Calu3 (cell line): ENCODE results near the gene IRAK2. TPM values are rescaled to one million over a fixed set of nuclear protein-coding genes. Genes with fewer than 3 reads are reported as not detected.

Experiments
- BruUV-seq: library from RNA; stranded (reverse); fragments of 400-500 nt; replicated peaks from 2 replicates; lab custom pipeline; 2021; lab: Mats Ljungman, UMichigan
- CTCF ChIA-PET: fragments of 300-600 bp; sonication (Branson Sonifier 250); formaldehyde crosslinking; loops from one replicate; lab custom pipeline; 2022; ENCODE audit warnings: antibody characterized with exemption; lab: Charles Lee
- DNase-seq: peaks from one replicate; pipeline ENCODE4 v3.0.0; 2022
- H3K27ac Mint-ChIP-seq: one replicate; pipeline ENCODE4 v1.8.0; 2022; ENCODE audit warnings: mixed read lengths; ENCODE audit not compliant: unreplicated experiment
- H3K27me3 Mint-ChIP-seq: one replicate; pipeline ENCODE4 v1.8.0; 2022; ENCODE audit warnings: mixed read lengths; ENCODE audit not compliant: unreplicated experiment
- H3K36me3 Mint-ChIP-seq: one replicate; pipeline ENCODE4 v1.8.0; 2022; ENCODE audit warnings: mild to moderate bottlenecking, moderate library complexity, mixed read lengths; ENCODE audit not compliant: insufficient read depth, unreplicated experiment
- H3K4me1 Mint-ChIP-seq: one replicate; pipeline ENCODE4 v1.8.0; 2022; ENCODE audit warnings: mild to moderate bottlenecking, low read depth, mixed read lengths; ENCODE audit not compliant: unreplicated experiment
- H3K4me3 Mint-ChIP-seq: one replicate; pipeline ENCODE4 v1.8.0; 2022; ENCODE audit warnings: mild to moderate bottlenecking, low read depth, moderate library complexity, mixed read lengths; ENCODE audit not compliant: unreplicated experiment
- H3K9me3 Mint-ChIP-seq: one replicate; pipeline ENCODE4 v1.8.0; 2022; ENCODE audit warnings: low read depth, mixed read lengths; ENCODE audit not compliant: unreplicated experiment
- CTCF ChIP-seq: fragments of 200-600 bp; IDR thresholded peaks from one replicate; pipeline ENCODE4 v1.8.0; 2022; ENCODE audit warnings: antibody characterized with exemption; ENCODE audit not compliant: unreplicated experiment
- intact Hi-C: fragments of 100-400 bp; cut with micrococcal nuclease; formaldehyde crosslinking; loops from one replicate; pipeline ENCODE4 v1.10.0; 2022; ENCODE audit not compliant: unreplicated experiment
- total RNA-seq: library from RNA; stranded (reverse); gene quantifications from 2 replicates; pipeline ENCODE4 v1.2.3, GENCODE V29; 2022

The IRAK2 gene
- total RNA-seq, 1 experiment from 2014 or later = 31.6 TPM

- intact Hi-C loops = no loop called here
- no TSS peak for BruUV-seq
- H3K27me3 Mint-ChIP-seq = no peaks in the 10 kb centered on the region
Measured at GRCh38 chr3:10198226-10198625, 33.5 kb downstream of the IRAK2 start.

GRCh38 chr3:10198761-10199649 lies 34.3 kb downstream of the IRAK2 start:
- no peaks in the 10 kb centered on the region for H3K27me3 Mint-ChIP-seq
- H3K27ac Mint-ChIP-seq = peak overlapping the region; percentile 64
- DNase-seq = peak; percentile 82
- no peaks in the 10 kb centered on the region for H3K9me3 Mint-ChIP-seq
- CTCF ChIA-PET = interaction anchor here (0.6 kb wide), 1 partner anchor 14 kb away, joined by 4 read pairs; no protein-coding TSS in a partner anchor
- H3K36me3 Mint-ChIP-seq = peaks cover 65% of the 10 kb centered on the region
- intact Hi-C loops = no loop called here
- H3K4me1 Mint-ChIP-seq = peaks cover 61% of the 10 kb centered on the region
- peak overlapping the region; percentile 1 for H3K4me3 Mint-ChIP-seq
- TSS peak; percentile 95 for BruUV-seq
- TF ChIP-seq CTCF = no peak

More at GRCh38 chr3:10198226-10198625, 33.5 kb downstream of the IRAK2 start:
- TF ChIP-seq CTCF = no peak
- Mint-ChIP-seq H3K9me3 (no peaks in the 10 kb centered on the region), H3K4me3 (no peak overlapping the region), H3K36me3 (peaks cover 65% of the 10 kb centered on the region), H3K27ac (peak overlapping the region; percentile 64), H3K4me1 (peaks cover 60% of the 10 kb centered on the region)
- CTCF ChIA-PET = no interaction called here
- no peak for DNase-seq

DNA sequence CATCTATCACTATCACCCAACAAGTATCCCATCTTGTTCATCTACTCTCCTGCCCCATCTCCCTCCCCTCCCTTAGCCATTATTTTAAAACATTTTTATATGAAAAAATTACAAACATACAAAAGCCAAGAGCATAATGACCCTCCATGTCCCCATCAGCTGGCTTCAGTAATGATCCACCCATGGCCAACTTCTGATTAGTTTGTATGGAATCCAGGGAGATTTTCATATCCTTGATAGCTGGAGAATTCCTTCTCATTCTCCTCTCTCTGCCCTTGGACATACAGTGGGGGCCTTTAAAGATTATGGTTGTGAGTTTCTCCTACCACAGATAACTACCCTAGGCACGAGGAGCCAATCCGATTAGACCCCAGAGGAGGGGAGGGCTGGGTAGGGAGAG lies 40.2 kb downstream of the IRAK2 start:
- peaks cover 79% of the 10 kb centered on the region for H3K36me3 Mint-ChIP-seq
- BruUV-seq = no TSS peak
- TF ChIP-seq CTCF = no peak
- DNase-seq = no peak
- CTCF ChIA-PET = interaction anchor here (0.6 to 3.8 kb wide), 4 partner anchors 13 to 321 kb away, joined by 3 to 24 read pairs (median 3); no protein-coding TSS in a partner anchor
- peak overlapping the region; percentile 89 for H3K27ac Mint-ChIP-seq
- H3K27me3 Mint-ChIP-seq = no peaks in the 10 kb centered on the region
- no peaks in the 10 kb centered on the region for H3K9me3 Mint-ChIP-seq
- intact Hi-C loops = loop anchor here (1.0 to 2.0 kb wide), 2 partner anchors 20 to 36 kb away; no protein-coding TSS in a partner anchor
- no peak overlapping the region for H3K4me3 Mint-ChIP-seq
- peaks cover 44% of the 10 kb centered on the region for H3K4me1 Mint-ChIP-seq

- peak overlapping the region; percentile 89 for H3K27ac Mint-ChIP-seq
- no TSS peak for BruUV-seq
- TF ChIP-seq CTCF = no peak
- intact Hi-C loops = loop anchor here (1.0 to 2.0 kb wide), 2 partner anchors 19 to 36 kb away; no protein-coding TSS in a partner anchor
- peak overlapping the region; percentile 37 for H3K4me3 Mint-ChIP-seq
- H3K27me3 Mint-ChIP-seq = no peaks in the 10 kb centered on the region
- peak; percentile 76 for DNase-seq
- CTCF ChIA-PET = interaction anchor here (0.5 to 3.8 kb wide), 5 partner anchors 14 to 321 kb away, joined by 3 to 24 read pairs (median 3); partner anchors contain the start of gene TATDN2
- peaks cover 42% of the 10 kb centered on the region for H3K4me1 Mint-ChIP-seq
- H3K36me3 Mint-ChIP-seq = peaks cover 77% of the 10 kb centered on the region
- H3K9me3 Mint-ChIP-seq = no peaks in the 10 kb centered on the region
Measured at GRCh38 chr3:10205451-10206165, 40.9 kb downstream of the IRAK2 start.
